ENCODE data around the gene CASP6.

Gene CASP6

GRCh38 chr4:109662771-109663170, 40.5 kb downstream of the CASP6 start:
- Mint-ChIP-seq H3K4me1 (peaks cover 67% of the 10 kb centered on the region), H3K9me3 (no peaks in the 10 kb centered on the region), H3K4me3 (no peak overlapping the region), H3K27me3 (no peaks in the 10 kb centered on the region), H3K27ac (peak overlapping the region; percentile 30), H3K36me3 (peaks cover 12% of the 10 kb centered on the region)

- Mint-ChIP-seq H3K9me3 (no peaks in the 10 kb centered on the region), H3K36me3 (peaks cover 11% of the 10 kb centered on the region), H3K27me3 (no peaks in the 10 kb centered on the region), H3K4me1 (peaks cover 64% of the 10 kb centered on the region), H3K4me3 (no peak overlapping the region), H3K27ac (no peak overlapping the region)
Measured at GRCh38 chr4:109662116-109662515, 41.1 kb downstream of the CASP6 start.

- Mint-ChIP-seq H3K4me1 (peaks cover 59% of the 10 kb centered on the region), H3K36me3 (peaks cover 9% of the 10 kb centered on the region), H3K9me3 (no peaks in the 10 kb centered on the region), H3K4me3 (no peak overlapping the region), H3K27me3 (no peaks in the 10 kb centered on the region), H3K27ac (peak overlapping the region; percentile 18)
Measured at GRCh38 chr4:109658871-109659410, 44.3 kb downstream of the CASP6 start.

GRCh38 chr4:109657854-109658418, 45.3 kb downstream of the CASP6 start:
- no peak overlapping the region for H3K4me3 Mint-ChIP-seq
- H3K36me3 Mint-ChIP-seq: peaks cover 12% of the 10 kb centered on the region
- no peaks in the 10 kb centered on the region for H3K27me3 Mint-ChIP-seq
- H3K4me1 Mint-ChIP-seq: peaks cover 49% of the 10 kb centered on the region
- peak overlapping the region; percentile 63 for H3K27ac Mint-ChIP-seq
- no peaks in the 10 kb centered on the region for H3K9me3 Mint-ChIP-seq

- Mint-ChIP-seq H3K9me3 (no peaks in the 10 kb centered on the region), H3K4me3 (no peak overlapping the region), H3K27ac (no peak overlapping the region), H3K4me1 (peaks cover 36% of the 10 kb centered on the region), H3K36me3 (peaks cover 19% of the 10 kb centered on the region), H3K27me3 (no peaks in the 10 kb centered on the region)
Measured at GRCh38 chr4:109655396-109655795, 47.8 kb downstream of the CASP6 start.

- Mint-ChIP-seq H3K4me1 (peaks cover 5% of the 10 kb centered on the region), H3K27me3 (no peaks in the 10 kb centered on the region), H3K27ac (peak overlapping the region; percentile 76), H3K9me3 (no peaks in the 10 kb centered on the region), H3K4me3 (peak overlapping the region; percentile 11), H3K36me3 (peaks cover 21% of the 10 kb centered on the region)
Measured at GRCh38 chr4:109649872-109650271, 53.4 kb downstream of the CASP6 start.

- H3K4me3 Mint-ChIP-seq: peak overlapping the region; percentile 72
- no peaks in the 10 kb centered on the region for H3K9me3 Mint-ChIP-seq
- peak overlapping the region; percentile 87 for H3K27ac Mint-ChIP-seq
- no peaks in the 10 kb centered on the region for H3K4me1 Mint-ChIP-seq
- peaks cover 18% of the 10 kb centered on the region for H3K36me3 Mint-ChIP-seq
- H3K27me3 Mint-ChIP-seq: no peaks in the 10 kb centered on the region
Measured at GRCh38 chr4:109648997-109649575, 54.2 kb downstream of the CASP6 start.

- Mint-ChIP-seq H3K36me3 (peaks cover 16% of the 10 kb centered on the region), H3K4me3 (peak overlapping the region; percentile 72), H3K4me1 (no peaks in the 10 kb centered on the region), H3K9me3 (no peaks in the 10 kb centered on the region), H3K27me3 (no peaks in the 10 kb centered on the region), H3K27ac (peak overlapping the region; percentile 87)
Measured at GRCh38 chr4:109648266-109648996, 54.8 kb downstream of the CASP6 start.

- Mint-ChIP-seq H3K4me1 (peaks cover 18% of the 10 kb centered on the region), H3K27ac (no peak overlapping the region), H3K27me3 (no peaks in the 10 kb centered on the region), H3K36me3 (peaks cover 2% of the 10 kb centered on the region), H3K9me3 (no peaks in the 10 kb centered on the region), H3K4me3 (no peak overlapping the region)
Measured at GRCh38 chr4:109645874-109646710, 57.2 kb downstream of the CASP6 start.

- H3K27me3 Mint-ChIP-seq: no peaks in the 10 kb centered on the region
- peaks cover 58% of the 10 kb centered on the region for H3K4me1 Mint-ChIP-seq
- peak overlapping the region; percentile 51 for H3K4me3 Mint-ChIP-seq
- H3K36me3 Mint-ChIP-seq: peaks cover 20% of the 10 kb centered on the region
- H3K27ac Mint-ChIP-seq: peak overlapping the region; percentile 89
- peaks cover 12% of the 10 kb centered on the region for H3K9me3 Mint-ChIP-seq
Measured at GRCh38 chr4:109640644-109641043, 62.6 kb downstream of the CASP6 start.

Data from activated naive CD4-positive, alpha-beta T cell treated with anti-CD3 and anti-CD28 coated beads, Interleukin-2, amount 50 U/mL, for 24 hours (primary cell).